AG09309 (cell line): Measurements from ENCODE around the gene DEPP1.

Experiments used
- DNase-seq: peaks from one replicate; pipeline ENCODE4 v3.0.0-alpha.2; 2010; ENCODE audit warnings: low read depth
- H3K4me3 ChIP-seq: 2 replicates; pipeline ENCODE4 v1.5.1; 2011; ENCODE audit warnings: mild to moderate bottlenecking, low read depth, low read length, moderate library complexity; ENCODE audit not compliant: control insufficient read depth
- TF ChIP-seq, protein P1 (sequence below): IDR thresholded peaks from 2 replicates; pipeline ENCODE4 v1.5.1; 2011; ENCODE audit warnings: mild to moderate bottlenecking, low read depth, low read length, inconsistent platforms; ENCODE audit not compliant: insufficient read depth, control insufficient read depth; ENCODE audit errors: missing control alignments

The DEPP1 gene

GRCh38 chr10:44966129-44966815, 12.3 kb downstream of the DEPP1 start:
- H3K4me3 ChIP-seq = no peak overlapping the region
- TF ChIP-seq, protein P1, sequence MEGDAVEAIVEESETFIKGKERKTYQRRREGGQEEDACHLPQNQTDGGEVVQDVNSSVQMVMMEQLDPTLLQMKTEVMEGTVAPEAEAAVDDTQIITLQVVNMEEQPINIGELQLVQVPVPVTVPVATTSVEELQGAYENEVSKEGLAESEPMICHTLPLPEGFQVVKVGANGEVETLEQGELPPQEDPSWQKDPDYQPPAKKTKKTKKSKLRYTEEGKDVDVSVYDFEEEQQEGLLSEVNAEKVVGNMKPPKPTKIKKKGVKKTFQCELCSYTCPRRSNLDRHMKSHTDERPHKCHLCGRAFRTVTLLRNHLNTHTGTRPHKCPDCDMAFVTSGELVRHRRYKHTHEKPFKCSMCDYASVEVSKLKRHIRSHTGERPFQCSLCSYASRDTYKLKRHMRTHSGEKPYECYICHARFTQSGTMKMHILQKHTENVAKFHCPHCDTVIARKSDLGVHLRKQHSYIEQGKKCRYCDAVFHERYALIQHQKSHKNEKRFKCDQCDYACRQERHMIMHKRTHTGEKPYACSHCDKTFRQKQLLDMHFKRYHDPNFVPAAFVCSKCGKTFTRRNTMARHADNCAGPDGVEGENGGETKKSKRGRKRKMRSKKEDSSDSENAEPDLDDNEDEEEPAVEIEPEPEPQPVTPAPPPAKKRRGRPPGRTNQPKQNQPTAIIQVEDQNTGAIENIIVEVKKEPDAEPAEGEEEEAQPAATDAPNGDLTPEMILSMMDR = no peak
- no peak for DNase-seq

GRCh38 chr10:44965651-44966097, 12.9 kb downstream of the DEPP1 start:
- H3K4me3 ChIP-seq = no peak overlapping the region
- TF ChIP-seq, protein P1 = no peak
- DNase-seq = no peak

DNA sequence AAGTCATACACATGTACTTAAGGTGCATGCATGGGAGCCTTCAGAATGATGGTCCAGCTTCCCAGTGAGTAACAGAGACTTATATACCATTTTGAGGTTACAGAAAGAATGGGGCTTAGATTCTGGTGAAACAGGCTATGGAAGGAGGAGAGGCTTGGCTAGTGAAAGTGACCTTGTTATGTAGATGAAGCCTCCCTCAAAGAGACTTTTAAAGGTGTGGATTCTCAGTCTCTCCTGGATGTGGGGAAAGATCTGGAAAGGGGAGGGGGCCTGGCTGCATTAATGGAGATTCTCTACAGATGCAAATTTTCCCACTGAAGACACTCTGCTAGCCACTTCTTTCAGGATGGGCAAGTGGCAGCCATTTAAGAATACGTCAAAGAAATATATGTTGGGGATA, 13.5 kb downstream of the DEPP1 start:
- no peak for DNase-seq
- TF ChIP-seq, protein P1 = no peak
- no peak overlapping the region for H3K4me3 ChIP-seq

- no peak for DNase-seq
- no peak overlapping the region for H3K4me3 ChIP-seq
- TF ChIP-seq, protein P1 = no peak
Measured at GRCh38 chr10:44963772-44964633, 14.6 kb downstream of the DEPP1 start.

DNA sequence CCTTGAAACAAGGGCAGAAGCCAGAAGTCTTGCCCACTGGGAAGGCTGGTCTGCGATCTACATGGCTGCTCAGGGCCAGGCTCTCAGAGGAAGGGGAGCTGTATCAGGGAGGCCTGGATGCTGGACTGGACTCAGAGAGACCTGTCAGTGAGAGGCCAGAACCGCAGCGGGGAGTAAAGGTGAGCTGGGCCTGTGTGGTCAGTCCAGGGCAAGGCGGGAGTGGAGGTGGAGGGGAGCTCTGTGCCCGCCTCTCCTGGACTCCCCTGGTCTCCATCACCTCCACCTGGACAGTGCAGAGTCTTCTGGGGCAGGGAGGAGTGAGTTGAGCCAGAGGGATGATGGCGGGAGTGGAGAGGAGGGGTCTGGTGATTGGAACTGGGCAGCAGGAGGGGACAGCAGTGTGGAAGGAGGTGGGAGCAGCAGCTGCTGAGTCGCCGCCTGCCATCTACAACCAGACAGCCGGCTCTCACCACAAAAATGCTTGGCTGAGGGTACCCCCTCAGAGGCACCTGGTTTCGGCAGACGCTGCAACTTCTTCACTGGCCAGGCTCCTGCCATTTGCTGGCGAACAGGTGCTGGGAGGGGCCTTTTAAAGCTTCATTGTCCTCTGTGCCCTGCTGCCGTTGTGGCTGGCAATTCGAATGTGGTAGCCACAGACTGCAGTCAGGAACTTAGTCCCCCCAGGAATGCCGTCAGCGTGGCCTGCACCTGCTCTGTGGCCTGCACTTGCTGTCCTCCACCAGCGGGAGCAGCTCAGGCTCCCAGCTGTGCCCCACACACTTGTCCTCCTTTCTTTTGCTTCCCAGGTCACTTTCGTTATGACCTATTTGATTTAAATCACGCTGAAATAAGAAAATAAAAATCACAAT, 15.5 kb downstream of the DEPP1 start:
- H3K4me3 ChIP-seq = no peak overlapping the region
- DNase-seq = no peak
- TF ChIP-seq, protein P1 = peak; percentile 14
